H1 (cell line): Measurements from ENCODE around the gene TCF4.

Experiments
- BCL11A ChIP-seq, 2 experiments: IDR thresholded peaks; one replicate each; pipeline ENCODE4 v1.6.1; 2011; ENCODE audit warnings: low read depth in 2 of 2, low read length in 2 of 2, mild to moderate bottlenecking in 2 of 2
- CTCF ChIP-seq, 3 experiments: IDR thresholded peaks; 1 replicate in 2 of 3; 2 replicates in 1 of 3; pipeline versions ENCODE4 v1.5.1 to v1.6.1; 2011; ENCODE audit warnings: low read length in 3 of 3, mild to moderate bottlenecking in 3 of 3, inconsistent platforms in 2 of 3, low read depth in 1 of 3, moderate library complexity in 1 of 3; ENCODE audit not compliant: insufficient read depth in 1 of 3; ENCODE audit errors: control extremely low read depth in 1 of 3
- MAX ChIP-seq: IDR thresholded peaks from 2 replicates; pipeline ENCODE4 v1.6.1; 2012; ENCODE audit warnings: inconsistent platforms
- POLR2A ChIP-seq, 2 experiments: IDR thresholded peaks; 1 replicate in 1 of 2; 2 replicates in 1 of 2; pipeline ENCODE4 v1.6.1; 2011; ENCODE audit warnings: low read depth in 2 of 2, low read length in 2 of 2, mild to moderate bottlenecking in 2 of 2; ENCODE audit errors: control extremely low read depth in 1 of 2
- POLR2AphosphoS5 ChIP-seq: IDR thresholded peaks from 2 replicates; pipeline ENCODE4 v1.6.1; 2011; ENCODE audit warnings: low read depth, low read length
- SIN3A ChIP-seq, 2 experiments: IDR thresholded peaks in 1 of 2; conservative IDR thresholded peaks in 1 of 2; 2 replicates each; pipeline ENCODE4 v1.6.1; 2011 to 2012; ENCODE audit warnings: low read length in 2 of 2, improper control_type of control experiment in 1 of 2, low read depth in 1 of 2, mild to moderate bottlenecking in 1 of 2
- TEAD4 ChIP-seq: IDR thresholded peaks from 2 replicates; pipeline ENCODE4 v1.6.1; 2012; ENCODE audit warnings: low read depth, low read length, inconsistent platforms, mixed read lengths
- YY1 ChIP-seq: IDR thresholded peaks from 2 replicates; pipeline ENCODE4 v1.6.1; 2011; ENCODE audit warnings: low read depth, mild to moderate bottlenecking, low read length
- ZNF274 ChIP-seq: IDR thresholded peaks from 2 replicates; pipeline ENCODE4 v1.7.0; 2012; ENCODE audit warnings: low read length, borderline replicate concordance; ENCODE audit errors: extremely low read depth
- TF ChIP-seq, protein P1 (sequence below): IDR thresholded peaks from 2 replicates; pipeline ENCODE4 v1.6.1; 2012; ENCODE audit warnings: low read length, inconsistent platforms

DNA sequence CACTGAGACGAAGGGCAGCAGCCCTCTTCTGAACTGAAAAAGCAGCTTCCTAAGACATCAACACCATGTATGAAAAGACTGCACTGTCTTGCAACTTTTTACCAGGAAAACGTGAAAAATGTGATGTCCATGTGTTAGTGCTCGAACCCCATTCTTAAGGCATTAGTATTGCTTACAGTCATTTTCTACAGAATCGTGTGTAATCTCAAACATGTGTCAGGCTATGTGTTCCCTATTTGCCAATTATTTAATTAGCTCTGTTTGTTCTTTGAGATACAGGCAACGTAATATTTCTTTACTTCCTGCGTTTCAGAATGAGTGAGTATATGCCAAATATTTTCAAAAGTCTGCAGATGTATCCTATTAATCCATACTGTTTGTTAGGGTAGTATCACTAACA is 321.0 kb downstream of the TCF4 start:
- TF ChIP-seq POLR2A (IDR thresholded peaks at IDR 0.05; ENCODE audit: control extremely low read depth in 1 of 2, low read depth in 2 of 2, low read length in 2 of 2) (no peak), POLR2AphosphoS5 (no peak), YY1 (no peak), BCL11A (IDR thresholded peaks at IDR 0.05; ENCODE audit: low read depth in 2 of 2, low read length in 2 of 2) (no peak), MAX (no peak), CTCF (IDR thresholded peaks at IDR 0.05; ENCODE audit: control extremely low read depth in 1 of 3, insufficient read depth in 1 of 3, low read depth in 1 of 3, low read length in 3 of 3) (no peak), TEAD4 (no peak), ZNF274 (no peak), SIN3A (conservative IDR thresholded peaks at IDR 0.05 in 1 of 2, IDR thresholded peaks at IDR 0.05 in 1 of 2; ENCODE audit: low read depth in 1 of 2, low read length in 2 of 2) (no peak)
- TF ChIP-seq, protein P1, sequence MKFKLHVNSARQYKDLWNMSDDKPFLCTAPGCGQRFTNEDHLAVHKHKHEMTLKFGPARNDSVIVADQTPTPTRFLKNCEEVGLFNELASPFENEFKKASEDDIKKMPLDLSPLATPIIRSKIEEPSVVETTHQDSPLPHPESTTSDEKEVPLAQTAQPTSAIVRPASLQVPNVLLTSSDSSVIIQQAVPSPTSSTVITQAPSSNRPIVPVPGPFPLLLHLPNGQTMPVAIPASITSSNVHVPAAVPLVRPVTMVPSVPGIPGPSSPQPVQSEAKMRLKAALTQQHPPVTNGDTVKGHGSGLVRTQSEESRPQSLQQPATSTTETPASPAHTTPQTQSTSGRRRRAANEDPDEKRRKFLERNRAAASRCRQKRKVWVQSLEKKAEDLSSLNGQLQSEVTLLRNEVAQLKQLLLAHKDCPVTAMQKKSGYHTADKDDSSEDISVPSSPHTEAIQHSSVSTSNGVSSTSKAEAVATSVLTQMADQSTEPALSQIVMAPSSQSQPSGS, result no peak
